ENCODE data around the gene PDE11A.
"Not testable (repeated sequence)": the region's sequence is repeated elsewhere in the genome, so short reads cannot be mapped to it uniquely, and the experiment has no call there.

PDE11A gene

DNA sequence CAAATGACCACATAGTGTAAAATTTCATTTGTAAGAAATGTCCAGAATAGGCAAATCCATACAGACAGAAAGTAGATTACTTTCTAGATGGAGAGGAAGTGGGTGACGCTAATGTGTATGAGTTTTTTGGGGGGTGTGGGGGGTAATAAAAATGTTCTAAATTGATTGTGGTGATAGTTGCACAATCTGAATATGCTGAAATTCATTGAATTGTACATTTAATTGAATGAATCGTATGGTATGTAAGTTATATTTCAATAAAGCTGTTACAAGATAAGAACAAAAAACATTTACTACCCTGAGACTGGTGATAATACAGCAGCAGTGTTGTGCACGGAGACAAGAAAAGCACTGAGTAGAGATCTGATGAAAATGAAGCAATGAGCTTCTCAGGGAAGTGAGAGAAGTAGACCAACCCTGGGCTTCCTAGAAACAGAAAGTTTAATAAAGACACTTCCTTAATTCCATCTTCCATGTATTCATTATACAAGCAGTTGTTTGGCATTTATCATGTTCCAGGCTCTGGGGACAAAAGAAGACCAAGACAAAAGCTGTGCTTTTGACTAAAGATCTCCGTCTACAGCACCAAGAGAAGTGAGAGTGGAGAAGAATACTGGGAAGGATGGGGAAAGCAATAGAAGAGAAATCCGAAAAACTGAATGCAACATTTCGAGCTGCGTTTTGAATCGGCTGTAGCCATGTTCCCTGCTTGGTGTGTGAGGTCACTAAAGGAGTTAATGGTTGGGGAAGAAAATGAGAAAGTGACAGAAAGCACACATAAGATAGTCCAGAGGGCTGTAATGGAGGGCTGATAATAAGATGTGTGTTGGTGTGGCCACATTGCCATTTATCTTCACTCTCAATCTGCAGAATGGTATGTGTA is 1.8 kb upstream of the PDE11A start:
- peak in 1 of 2 donors; percentile 9 for DNase-seq

DNA sequence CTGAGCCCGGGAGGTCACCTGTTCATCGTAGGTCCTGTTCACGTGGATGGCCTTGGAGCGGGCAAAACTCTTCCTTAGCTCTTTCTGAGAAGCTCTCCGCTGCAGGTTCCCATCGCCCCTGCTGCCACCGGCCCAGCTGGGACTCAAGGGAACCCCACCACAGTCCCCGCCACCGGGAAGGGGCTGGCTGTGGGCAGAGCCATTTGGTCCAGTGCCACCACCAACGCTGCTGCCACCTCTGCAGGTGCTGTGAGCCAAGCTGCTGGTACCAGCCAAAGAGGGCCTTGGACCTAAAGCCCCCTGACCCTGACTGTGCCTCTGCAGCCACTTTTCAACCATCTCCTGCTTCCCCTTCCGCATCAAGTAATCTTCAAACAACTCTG is 586 bp downstream of the PDE11A start:
- DNase-seq = no peak

DNA sequence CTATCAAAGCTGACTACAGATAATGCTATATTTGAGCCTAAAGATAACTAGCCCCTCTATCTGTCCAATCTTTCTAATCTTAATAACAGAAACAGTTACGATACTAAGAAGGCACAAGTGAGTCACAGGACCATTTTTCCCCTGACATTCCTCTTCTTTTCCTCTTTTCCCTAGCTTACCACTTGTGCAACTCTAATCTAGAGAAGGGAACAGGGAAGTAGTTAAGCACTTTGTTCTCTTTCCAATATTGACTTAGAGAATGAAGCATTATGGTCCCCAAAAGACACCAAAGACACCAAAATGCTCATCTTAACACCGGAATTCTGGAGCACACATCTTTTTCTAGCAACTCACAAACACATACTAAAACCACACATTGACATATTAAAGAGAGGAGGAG is 1.8 kb downstream of the PDE11A start:
- no peak for DNase-seq

DNA sequence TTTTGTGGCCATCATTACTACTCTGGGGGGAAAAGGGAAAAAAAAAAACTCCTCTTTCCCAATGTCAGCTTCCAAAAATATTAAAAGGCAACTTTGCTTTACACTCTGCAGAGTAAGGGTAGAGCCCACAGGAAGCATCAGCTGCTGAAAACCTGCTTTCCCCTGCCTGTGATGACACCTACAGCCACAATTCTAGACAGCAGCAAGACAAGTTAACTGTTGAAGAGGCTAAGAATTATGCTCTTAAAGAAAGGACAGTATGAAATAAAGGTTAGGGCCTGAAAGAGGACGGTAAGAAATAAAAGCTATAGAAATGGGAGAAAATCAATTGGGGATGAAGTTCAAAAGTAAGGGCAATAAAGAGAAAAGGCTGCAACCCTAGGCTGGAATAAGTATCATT is 3.0 kb downstream of the PDE11A start:
- DNase-seq = no peak

DNA sequence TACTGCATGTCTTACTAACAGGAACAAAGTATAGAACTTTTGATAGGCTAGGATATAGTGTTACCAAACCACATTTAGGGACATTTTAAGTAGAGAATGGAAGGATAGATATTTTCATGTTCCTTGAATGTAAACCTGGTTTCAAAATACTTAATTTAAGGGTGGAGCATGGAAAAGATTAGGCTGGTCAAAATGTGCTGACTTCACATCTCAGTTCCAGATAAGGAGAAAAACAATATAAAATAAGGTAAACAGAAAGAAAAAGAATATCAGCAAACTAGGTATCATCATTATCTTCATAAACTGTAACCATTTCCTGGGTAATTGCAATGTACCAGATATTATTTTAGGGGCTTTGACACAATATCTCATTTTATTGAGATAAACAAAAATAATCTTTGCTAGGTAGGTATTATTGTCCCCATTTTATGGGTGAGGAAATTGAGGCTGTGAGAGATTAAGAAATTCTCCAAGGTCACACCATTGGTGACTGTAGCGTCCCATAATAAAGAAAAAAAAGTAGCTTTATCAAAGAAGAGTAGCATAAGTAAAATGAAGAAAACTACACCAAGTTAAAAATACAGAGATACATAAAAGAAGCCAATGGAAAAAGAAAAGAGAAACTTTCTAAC is 3.6 kb downstream of the PDE11A start:
- DNase-seq = no peak

DNA sequence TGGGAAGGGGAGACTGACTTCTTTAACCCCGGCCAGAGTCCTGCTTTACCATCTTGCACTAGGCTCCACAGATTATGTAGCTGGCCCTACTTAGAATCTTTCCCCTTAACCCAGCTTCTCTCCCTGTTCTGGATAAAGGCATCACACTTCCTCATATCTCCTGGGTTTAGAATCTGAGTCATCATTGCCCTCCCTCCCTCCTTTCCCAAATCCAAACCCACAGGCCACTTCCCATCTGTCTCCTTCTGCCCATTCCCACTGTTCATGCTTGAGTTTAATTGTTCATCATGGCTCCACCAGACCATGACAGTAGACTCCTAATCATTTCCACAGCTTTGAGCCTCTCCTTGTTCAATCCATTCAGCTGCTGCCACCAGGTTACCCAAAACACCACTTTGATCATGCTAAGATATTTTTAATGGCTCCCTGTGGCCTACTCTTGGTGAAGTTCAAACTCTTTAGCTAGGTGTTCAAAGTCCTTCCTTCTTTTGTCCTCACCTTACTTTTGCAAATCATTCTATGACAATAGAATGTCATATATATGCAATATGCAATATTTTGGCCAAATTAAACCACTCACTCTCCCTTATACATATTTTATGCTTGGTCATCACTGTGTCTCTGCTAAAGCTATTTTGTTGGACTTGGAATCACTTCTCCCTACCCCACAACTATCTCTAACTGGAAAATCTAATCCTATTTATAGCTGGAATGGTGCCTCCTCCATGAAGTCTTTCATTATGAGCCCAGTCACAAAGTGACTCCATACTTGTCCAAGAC is 5.5 kb downstream of the PDE11A start:
- no peak for DNase-seq

DNA sequence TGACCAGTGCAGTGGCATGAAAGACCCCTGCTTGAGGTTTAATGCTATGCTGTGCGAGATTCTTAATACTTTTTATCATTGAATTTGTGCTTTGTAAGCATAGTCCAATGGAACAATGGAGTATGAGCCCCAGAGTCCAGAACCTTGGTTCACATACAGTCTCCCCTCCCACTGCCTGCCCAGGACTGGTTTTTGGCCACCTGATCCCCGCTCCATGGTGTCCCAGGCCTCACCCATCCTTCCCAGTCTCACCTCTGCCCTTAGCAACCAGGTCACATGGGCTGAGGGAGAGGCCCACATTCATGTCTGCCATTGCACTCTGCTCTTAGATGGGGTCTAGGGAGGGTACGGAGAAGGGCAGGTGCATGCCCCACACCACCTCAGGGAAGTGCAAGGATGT is 6.3 kb downstream of the PDE11A start:
- no peak for DNase-seq

DNA sequence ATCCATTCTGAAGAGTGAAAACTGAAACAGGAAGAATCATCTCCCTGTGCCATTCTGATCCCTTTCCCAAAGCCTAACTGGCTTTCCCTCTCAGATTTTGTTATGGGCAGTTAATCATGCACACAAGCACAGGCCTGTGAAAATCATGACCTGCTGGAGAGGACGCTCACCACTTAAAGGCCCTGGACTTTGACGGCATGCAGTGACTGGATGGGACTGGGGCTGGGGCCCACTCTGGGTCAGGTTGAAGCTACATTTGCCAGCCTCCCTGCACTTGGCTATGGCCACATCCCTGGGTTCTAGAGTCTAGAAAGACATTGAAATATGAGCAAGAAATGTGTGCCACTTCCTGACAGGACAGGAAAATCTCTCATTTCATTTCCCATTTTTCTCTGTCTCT is 12.9 kb downstream of the PDE11A start:
- DNase-seq = no peak

DNA sequence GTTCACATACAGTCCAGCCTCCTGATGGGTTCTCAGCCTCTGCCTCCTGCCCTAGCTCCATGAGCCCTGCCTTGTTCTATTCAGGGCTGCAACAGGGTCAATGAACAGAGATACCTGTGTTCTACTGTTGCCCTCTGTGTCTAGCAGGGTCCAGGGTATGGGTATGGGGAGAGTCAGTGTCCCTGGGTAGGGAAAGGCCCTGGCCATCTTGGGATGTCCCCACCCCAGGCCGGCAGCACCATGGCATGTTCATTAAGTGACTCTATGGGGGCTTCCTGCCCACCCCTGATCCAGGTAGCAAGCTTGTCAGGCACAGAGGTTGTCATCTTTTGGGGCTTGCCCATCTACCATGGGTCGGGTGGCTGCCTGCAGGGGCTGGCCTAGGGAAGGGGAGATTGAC is 13.5 kb downstream of the PDE11A start:
- DNase-seq = no peak

DNA sequence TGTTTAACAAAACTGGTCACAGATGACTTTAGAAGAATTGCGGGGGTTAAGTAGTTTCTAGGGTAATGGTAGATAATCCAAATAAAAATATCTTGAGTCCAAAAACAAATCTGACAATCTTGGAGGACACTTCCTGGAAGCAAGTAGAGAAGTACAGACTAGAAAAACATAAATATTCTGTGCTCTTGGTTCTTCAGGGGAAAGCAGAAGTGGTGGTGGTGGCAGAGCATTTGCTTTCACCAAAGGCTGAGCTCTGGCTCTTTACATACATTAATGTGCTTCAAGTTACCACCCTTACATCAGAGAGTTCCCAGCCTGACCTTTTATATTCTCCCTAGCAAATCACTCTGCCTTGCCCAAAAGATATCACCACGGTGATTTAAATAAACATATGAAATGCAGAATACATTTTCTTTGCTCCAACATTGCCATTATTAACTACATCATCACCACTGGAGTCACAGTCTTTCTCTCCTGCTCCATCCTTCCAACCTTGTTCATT is 15.3 kb downstream of the PDE11A start:
- DNase-seq = no peak

DNA sequence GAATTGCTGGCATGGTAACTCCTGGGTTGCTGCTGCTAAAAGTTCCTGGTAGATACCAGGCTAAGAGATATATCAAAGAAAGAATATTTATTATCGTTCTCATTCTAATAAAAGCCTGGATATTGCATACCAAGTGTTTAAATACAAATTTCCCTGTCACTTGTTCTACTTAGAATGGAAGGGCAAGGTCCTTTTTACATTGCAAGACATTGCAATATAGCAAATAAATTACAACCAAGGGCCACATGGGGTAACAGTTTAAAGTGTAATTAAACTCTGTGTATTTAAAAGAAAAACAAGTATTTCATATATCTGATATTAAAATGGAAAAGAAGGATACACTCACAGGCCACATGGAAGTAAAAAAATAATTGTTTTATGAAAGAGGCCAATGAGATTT is 16.2 kb downstream of the PDE11A start:
- DNase-seq = no peak

DNA sequence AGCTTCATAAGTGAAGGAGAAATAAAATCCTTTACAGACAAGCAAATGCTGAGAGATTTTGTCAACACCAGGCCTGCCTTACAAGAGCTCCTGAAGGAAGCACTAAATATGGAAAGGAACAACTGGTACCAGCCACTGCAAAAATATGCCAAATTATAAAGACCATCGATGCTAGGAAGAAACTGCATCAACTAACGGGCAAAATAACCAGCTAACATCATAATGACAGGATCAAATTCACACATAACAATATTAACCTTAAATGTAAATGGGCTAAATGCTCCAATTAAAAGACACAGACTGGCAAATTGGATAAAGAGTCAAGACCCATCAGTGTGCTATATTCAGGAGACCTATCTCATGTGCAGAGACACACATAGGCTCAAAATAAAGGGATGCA is 21.3 kb downstream of the PDE11A start:
- DNase-seq = not testable (repeated sequence)

DNA sequence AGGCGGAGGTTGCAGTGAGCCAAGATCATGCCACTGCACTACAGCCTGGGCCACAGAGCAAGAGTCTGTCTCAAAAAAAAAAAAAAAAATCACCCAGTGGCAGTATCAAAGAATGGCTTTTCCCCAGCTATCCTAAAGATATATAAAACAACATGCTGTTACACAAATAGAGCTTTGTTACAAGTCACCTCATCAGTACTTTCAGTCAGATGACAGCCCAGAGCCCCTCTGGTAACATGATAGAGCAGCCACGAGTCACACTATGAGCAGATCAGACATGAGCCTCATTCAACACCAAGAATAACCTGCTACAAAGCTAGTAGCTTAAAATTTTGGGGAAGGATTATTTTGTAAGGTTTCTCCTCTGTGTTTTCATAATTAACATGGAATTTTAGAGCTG is 25.2 kb downstream of the PDE11A start:
- no peak for DNase-seq

DNA sequence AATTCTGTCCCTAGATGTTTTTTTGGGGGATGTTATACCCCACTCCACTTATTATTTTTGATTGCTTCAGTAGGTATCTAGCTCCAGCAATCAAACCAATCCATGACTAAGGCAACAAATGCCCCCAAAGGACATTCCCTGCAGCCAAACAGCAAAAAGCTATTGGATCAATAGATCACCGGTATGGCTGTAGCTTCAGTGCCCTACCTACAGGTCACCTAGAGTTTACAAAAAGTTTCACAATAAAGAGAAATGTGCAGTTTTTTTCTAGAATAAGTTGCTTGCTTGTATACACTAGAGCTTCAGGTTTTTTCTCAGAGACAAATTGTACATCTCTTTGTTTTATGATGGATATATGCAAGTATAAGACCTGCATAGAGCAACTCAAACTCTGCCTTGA is 27.7 kb downstream of the PDE11A start:
- no peak for DNase-seq

DNA sequence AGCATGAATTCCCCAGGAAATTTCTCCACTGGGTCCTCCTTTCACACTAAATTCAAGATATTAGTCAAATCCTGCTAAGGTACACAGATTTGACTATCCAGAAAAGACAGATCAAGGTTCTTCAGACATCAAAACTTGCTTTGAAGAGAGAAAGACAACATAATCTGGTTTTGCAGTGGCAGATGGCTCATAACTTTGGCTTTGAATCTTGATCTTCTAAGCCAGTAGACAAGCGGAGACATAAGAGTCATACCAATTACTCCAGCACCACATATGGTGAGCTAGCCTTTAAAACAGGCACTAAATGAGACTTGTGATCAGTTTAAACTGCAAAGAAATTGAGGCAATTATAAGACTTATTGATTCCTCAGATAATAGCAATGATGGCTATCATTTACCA is 29.3 kb downstream of the PDE11A start:
- no peak for DNase-seq

DNA sequence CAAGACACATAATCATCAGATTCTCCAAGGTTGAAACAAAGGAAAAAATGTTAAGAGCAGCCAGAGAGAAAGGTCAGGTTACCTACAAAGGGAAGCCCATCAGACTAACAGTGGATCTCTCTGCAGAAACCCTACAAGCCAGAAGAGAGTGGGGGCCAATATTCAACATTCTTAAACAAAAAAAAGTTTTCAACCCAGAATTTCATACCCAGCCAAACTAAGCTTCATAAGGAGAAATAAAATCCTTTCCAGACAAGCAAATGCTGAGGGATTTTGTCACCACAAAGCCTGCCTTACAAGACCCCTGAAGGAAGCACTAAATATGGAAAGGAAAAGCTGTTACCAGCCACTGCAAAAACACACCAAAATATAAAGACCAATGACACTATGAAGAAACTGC is 39.0 kb downstream of the PDE11A start:
- not testable (repeated sequence) for DNase-seq

DNA sequence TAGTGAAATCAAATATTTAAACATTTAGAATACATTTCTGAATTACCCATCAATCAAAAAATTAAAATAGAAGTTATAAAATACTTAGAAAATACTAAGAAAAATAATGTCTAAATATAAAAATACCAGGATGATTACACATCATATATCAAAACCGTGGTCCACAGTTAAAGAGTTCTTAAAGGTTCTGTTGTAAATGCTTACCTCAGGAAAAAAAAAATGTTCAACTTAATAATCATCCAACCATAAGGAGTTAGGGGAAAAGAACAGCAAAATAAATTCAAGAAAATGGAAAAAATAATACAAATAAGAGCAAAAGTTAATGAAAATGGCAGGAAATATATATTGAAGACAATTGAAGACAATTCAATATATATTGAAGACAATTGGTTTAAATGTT is 43.2 kb downstream of the PDE11A start:
- no peak for DNase-seq

DNA sequence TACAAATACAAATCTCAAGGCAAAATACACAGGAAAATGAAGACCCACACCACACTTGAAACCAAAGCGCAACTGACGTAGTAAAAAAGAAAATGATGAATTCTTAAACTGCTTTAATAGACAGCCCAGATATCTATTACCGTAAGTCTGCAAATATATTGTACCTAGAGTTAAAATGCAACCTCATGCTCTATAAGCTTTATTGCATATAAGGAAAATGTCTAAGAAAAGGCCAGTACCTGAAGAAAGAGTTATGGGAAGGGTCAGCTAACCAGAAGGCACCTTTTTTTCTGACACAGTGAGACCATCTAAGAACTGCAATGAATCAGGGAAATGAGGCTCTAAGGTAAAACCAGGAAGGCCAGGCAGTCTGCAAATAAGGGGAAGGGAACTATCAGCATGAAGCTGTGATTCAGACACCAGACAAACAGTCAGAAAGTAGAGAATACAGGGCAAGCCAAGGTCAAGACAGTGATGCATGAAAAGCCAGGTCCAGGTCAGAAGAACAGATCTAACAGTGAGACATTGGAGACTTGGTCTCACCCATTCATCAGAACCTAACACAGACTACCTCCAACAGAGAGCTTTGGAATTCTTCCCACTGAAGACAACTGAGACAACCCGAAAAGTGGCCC is 46.9 kb downstream of the PDE11A start:
- no peak for DNase-seq

DNA sequence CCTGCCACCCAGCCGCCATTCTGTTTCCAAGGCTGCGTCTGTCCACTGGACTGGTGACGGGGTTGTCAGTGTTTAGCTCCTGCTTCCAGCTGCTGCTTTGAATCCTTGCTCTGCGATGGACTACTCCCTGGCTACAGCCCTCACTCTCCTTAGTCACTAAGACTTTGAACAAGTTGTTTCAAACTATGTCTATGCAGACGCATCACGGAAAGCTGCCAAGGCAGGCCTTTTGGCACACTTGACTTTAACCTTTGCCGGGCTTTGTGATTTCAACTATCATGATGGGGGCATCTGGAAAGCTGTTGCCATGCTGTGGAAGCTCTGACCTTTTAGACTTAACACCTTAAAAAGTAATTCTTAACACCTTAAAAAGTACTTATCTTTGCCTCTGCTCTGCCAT is 54.4 kb downstream of the PDE11A start:
- no peak for DNase-seq

DNA sequence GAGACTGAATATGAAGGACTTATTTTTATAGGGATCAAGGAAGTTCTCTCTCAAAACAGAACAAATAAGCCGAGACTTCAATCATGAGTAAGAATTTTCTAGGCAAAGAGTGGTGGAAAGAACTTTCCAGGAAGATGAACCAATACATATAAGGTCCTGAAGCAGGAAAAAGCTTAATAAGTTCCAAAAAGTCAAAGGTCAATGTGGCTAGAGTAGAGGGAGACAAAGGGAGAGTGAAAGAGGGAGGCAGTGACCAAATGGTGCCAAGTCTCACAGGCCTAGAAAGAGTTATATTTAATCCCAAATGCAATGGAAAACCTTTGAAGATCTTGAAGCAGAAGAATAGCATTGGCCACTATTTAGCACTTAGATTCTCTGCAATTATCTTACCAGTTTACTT is 56.0 kb downstream of the PDE11A start:
- no peak for DNase-seq

DNA sequence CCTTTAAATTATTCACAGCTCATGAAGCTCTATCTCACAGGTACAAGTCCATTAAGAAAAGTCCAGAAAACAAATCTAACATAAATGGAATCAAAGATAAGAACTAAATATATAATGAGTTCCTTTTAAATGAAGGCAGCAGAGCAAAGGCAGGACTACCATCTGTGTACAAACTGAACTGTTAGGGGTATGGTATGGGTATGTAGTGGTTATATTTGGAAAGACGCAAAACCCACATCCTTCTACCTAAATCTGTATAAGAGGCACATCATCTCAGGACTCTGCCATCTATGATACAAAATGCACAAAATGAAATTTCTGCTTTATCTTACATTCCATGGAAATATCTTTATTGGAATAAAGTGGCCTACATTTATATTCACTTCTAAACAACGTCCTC is 59.9 kb downstream of the PDE11A start:
- DNase-seq = no peak

DNA sequence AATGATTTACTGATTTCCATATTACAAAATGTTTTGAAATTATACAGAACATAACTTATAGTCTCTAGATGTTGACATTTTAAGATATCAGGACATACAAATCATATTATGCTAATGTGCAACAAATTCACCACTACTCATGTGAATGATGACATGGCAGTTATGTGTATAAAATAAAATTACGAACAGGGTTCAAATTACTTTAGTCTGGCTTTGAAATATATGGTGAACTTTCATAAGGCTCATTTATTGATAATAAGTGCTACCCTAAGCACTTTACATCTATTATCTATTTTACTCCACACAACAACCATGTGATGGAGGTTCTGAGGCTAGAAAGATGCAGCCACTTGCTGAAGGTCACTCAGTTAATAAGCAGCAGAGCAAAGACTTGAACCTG is 62.8 kb downstream of the PDE11A start:
- no peak for DNase-seq

DNA sequence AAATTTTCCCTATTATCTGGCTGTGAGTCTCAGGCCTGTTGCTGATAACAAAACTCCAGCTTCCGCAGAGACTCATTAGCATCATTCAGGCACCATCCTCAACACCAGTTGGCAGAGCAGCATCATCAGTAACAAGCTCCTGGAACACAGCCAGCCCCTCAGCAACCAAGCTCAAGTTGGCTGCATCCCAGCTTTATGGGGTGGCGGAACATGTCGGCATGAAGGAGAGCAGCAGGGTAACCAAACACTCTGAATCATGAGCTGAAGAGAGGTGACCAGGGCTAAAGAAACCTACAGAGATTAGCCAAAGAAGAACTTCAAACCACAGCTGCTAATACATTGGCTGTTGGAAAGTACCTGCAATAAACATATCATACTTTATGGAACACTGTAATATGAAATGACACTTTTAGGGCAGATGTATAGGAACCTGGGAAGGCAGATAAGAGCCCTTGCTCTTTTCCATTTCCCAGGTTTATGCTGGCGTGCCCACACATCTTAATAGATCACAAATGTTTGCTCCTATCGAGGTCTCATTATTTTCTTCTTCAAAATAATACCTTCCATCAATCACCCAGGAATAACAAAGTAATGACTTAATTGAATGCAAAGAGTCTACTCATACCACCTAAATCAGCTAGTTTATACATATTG is 63.8 kb downstream of the PDE11A start:
- DNase-seq = no peak

All from inflammatory macrophage treated with lipopolysaccharide for 1 hour (primary cell).